CD4-positive, alpha-beta T cell treated with Interleukin-17A for 1 hour (primary cell): ENCODE results near the gene FBRSL1.
A peak's percentile ranks its signal among the peaks of the same experiment; 100 is the strongest.

Experiments
- DNase-seq: peaks from one replicate; pipeline ENCODE4 v3.0.0-alpha.2; 2020

FBRSL1 gene

GRCh38 chr12:132500856-132501180, 10.9 kb downstream of the FBRSL1 start:
- DNase-seq = no peak

- no peak for DNase-seq
Measured at GRCh38 chr12:132501204-132501940, 11.4 kb downstream of the FBRSL1 start.

- DNase-seq = no peak
Measured at GRCh38 chr12:132502149-132502881, 12.4 kb downstream of the FBRSL1 start.

- DNase-seq = no peak
Measured at GRCh38 chr12:132502882-132503193, 12.9 kb downstream of the FBRSL1 start.

DNA sequence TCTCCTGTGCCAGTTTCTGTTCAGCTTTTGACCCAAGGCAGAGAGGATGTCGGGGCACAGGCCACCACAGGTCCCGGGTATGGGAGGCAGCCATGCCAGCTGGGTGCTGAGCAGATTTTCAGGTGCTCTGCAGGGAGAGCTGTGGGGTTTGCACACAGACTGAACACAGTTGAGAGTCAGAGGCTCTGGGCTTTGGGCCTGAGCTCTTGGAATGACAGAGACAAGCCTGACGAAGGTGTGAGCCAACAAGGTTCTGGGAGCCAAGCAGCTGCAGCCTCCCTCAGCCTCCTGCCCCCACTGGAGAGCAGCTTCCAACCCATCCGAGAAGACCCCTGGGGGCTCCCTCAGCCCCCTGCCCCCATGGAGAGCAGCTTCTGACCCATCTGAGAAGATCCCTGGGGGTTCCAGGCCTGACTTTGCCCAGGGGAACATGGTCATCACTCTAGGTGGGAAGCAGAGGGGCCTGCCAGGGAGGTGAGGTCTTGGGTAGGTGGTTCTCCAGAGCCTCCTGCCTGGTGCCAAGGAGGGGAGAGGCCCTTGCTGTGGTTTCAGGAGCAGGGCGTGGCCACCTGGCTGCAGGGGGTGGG, 13.8 kb downstream of the FBRSL1 start:
- no peak for DNase-seq

DNA sequence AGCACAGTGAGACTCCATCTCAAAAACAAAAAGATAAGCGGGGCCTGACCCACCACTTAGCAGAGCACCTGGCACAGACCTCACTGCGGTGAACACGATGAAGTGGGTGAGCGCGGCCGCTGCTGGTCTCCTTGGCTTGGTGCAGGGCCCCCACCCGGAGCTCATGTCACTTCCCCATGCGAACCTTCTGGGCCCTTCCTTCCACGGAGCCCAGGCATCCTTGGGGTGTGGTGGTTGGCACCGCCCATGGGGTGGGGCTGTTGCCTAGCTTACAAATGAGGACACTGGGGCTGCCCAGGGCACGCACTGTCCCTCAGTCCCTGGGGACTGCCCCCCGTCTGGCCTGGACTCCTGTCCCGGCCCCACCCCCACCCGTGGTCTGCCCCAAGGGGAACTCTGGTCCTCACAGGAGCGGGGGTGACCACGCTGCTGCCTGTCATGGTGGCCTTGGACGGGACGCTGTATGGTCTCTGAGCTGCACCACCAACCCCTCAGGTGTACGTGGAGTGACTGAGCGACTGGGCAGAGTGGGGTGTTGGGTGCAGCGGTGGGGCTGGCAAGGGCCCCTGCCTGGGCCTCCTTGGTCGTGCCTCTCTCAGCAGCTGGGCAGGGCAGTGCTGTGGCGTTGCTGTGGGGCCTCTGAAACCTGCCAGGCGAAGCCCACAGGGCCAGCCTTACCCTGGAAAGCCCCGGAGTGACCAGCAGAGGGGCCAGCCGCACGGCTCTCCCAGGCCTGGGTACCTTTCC, 15.3 kb downstream of the FBRSL1 start:
- DNase-seq = no peak

- DNase-seq = no peak
Measured at GRCh38 chr12:132505852-132506219, 15.9 kb downstream of the FBRSL1 start.

DNA sequence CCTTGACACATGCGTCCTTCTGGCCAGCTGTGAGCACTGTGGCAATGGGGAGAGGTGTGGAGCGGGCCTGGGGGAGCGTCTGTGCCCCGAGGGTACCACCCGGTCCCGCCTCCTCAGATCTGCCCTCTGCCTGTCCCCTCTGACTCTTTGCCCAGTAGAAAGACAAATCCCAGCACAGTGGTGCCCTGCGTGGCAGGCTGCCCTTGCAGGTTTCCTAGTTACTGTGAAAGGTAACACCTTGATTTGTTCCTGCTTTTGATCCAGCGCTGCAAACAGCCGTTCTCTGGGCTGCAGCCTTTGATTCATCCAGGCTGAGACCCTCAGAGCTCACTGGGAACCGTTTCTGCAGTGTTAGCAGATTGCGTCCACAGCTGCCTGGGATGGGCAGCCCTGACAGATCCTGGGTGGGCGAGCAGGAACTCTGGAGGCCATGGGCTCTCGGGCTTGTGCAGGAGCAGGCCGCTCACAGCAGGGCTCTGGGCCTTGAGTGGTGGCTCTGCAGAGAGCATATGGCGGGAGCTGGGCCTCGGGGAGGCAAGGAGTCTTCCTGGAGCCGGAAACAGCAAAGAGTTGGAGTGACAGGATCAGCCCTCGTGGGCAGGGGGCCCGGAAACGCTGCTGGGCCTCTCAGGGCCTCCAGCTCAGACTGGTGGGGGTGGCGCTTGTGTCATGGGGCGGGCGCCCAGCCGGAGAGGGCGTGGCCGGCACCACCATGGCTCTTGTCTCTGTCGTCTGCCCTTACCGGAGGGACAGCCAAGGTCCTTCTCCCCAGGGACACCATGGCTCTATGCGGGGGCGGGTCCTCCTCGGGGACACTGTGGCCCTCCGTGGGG, 16.6 kb downstream of the FBRSL1 start:
- peak; percentile 52 for DNase-seq

GRCh38 chr12:132507161-132507538, 17.2 kb downstream of the FBRSL1 start:
- no peak for DNase-seq

DNA sequence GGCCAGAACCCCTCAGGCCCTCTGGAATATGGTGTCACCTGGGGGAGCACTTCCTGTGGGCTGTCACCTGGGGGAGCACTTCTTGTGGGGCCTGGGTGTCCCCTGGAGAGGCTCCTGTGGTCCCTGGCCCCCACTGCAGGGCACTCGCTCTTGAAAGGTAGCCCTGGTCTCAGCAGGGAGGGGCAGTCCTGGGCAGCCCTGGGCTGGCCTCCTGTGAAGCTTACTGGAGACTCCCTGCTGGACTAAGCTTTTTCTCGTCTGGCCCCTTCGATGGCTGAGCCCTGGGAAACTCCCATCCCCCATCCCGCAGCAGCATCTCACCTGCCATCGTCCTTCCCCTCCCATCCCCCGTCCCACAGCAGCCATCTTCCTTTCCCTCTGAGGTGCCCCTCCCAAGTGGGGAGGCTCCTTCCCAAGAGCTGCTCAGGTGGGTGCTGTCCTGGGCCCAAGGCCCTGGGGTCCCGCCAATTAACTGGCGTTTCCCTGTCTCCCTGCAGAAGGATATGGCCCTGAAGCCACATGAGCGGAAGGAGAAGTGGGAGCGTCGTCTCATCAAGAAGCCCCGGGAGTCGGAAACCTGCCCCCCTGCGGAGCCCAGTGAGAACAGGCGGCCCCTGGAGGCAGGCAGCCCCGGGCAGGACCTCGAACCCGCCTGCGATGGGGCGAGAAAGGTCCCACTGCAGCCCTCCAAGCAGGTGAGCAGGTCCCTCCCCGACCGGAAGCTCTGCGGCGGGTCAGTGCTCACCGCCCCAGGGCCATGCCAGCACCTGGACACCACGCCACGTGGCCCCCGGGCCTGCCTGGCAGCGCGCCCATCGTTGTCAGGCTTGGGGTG, 17.9 kb downstream of the FBRSL1 start:
- no peak for DNase-seq

- no peak for DNase-seq
Measured at GRCh38 chr12:132508491-132508740, 18.5 kb downstream of the FBRSL1 start.

GRCh38 chr12:132508860-132509732, 19.1 kb downstream of the FBRSL1 start:
- no peak for DNase-seq

- DNase-seq = no peak
Measured at GRCh38 chr12:132510111-132510724, 20.3 kb downstream of the FBRSL1 start.

DNA sequence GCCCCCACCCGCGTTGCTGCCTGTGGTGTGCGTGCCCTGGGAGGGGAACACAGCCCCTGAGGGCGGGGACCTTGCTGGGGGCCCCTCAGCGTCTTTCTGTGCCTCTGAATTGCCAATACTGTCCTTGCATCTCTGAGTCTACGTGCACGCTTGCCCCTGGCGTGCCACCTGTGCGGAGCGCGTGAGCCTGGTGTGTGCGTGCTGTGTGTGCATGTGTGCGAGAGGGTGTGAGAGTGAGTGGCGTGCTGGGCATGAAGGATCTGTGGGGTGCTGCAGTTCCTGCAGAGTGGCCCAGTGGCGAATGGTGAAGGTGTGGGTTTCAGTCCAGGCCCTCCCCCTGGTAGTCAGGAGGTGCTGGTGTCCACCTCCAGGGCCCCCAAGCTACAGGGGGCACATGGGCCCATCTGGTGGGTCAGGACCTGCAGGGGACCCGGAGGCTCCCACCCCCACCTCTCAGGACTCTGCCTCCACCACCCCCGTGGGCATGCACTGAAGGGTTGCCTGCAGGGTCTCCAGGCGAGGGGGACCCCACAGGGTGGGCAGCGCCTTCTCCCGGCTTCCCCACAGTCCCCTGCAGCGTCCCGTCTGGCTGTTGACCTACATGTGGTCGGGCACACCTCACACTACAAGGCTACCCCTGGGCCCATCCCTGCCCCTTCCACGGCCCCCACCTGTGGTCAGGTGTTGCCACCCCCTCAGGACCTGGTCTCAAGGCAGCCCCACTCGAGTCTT, 21.0 kb downstream of the FBRSL1 start:
- no peak for DNase-seq

- no peak for DNase-seq
Measured at GRCh38 chr12:132511516-132512196, 21.7 kb downstream of the FBRSL1 start.

DNA sequence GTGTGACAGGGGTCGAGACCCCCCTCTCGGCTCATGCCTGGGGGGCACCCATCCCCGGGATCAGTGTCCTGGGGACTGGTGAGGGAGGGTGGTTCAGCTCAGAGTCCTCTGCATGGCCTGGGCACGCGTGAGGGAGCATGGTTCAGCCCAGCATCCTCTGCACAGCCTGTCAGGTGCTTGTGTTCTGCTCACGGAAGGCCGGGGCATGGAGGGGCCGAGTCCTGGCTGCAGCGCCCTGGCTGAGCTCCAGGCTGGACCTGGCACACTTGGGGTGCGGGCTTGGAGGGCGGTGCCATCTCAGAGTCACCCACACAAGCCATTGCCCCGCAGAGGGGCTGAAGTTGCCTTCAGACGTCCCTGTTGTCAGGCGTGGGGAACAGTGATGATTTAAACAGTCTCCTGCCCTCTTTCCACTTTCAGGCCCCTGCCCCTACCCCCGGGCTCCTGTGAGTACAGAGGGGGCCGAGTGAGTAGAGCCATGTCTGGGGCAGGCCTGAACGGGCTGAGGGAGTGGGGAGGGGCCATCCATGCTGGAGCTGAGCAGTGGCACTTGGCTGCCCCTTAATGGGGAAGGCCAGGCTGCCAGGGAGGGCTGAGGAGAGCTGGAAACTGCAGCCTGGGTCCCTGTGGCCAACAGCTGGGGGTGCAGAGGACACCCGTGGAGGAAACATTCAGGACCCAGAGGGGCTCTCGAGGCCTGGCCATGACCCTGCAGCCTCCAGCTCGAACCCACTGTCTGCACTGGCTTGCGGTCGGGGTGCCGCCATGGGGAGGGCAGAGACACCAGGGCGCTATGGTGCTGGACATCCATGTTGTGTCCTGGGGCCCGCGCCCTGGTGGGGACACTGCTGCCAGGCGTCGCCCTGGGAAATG, 22.5 kb downstream of the FBRSL1 start:
- DNase-seq = no peak

- DNase-seq = no peak
Measured at GRCh38 chr12:132513070-132513398, 23.1 kb downstream of the FBRSL1 start.

DNA sequence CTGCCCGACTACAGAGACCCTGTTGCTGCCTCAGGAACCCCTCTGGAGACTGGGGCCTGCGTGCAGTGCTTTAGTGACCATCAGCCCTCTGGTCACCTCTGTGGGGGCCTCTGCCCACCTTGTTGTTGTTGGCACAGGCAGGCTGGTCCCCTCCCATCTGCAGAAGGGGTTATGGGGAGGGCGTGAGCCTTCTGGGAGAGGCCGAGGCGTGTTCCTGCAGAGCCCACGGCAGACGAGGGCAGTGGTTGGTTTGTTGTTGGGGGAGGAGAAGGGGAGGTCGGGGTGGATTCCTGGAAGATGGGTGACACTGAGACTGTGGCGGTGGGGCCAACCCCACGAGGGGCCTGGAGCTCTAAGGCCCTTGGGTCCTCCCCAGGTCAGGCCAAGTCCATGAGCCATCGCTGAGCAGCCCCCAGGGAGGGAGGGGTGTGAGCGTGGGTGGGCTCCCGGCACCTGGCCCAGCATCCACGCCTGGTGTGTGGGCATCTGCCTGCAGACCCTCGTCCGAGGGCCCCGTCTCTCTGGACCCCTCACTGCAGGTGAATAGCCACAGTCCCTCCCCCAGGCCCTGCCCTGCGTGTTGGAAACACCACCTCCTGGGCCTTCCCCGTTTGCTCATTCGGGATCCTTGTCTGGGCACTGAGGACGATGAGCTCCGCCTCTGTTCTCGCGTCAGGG, 23.6 kb downstream of the FBRSL1 start:
- no peak for DNase-seq
